Endothelial cell of umbilical vein (primary cell): ENCODE measurements around the gene SENP7. TPM values are rescaled to one million over a fixed set of nuclear protein-coding genes. Genes with fewer than 3 reads are reported as not detected.
"Not testable (repeated sequence)": the region's sequence is repeated elsewhere in the genome, so short reads cannot be mapped to it uniquely, and the experiment has no call there.

Experiments used
- BruUV-seq: library from RNA; stranded (reverse); fragments of 400-500 nt; replicated peaks from 2 replicates; lab custom pipeline; 2021; lab: Mats Ljungman, UMichigan
- CTCF ChIA-PET: fragments of 300-600, 350-600 bp; sonication (Branson Sonifier 250); formaldehyde crosslinking; loops from one replicate; lab custom pipeline; 2021; ENCODE audit warnings: antibody characterized with exemption, inconsistent platforms; lab: Charles Lee
- POLR2A ChIA-PET: fragments of 300-600, 350-600 bp; sonication (Branson Sonifier 250); formaldehyde crosslinking; loops from one replicate; lab custom pipeline; 2021; ENCODE audit warnings: antibody characterized with exemption, inconsistent platforms; lab: Charles Lee
- DNase-seq: peaks from one replicate; pipeline ENCODE4 v3.0.0-alpha.2; 2011; ENCODE audit warnings: low read depth, low spot score
- FAIRE-seq: peaks from 2 replicates; lab custom pipeline; 2011; peaks lifted over from hg19 to GRCh38; lab: Jason Lieb, UNC
- H2AFZ ChIP-seq: 2 replicates; pipeline ENCODE4 v1.6.0; 2012; ENCODE audit warnings: low read depth, low read length, control low read depth, inconsistent platforms
- H3K27ac ChIP-seq: 2 replicates; pipeline ENCODE4 v1.5.1; 2011; ENCODE audit warnings: low read depth, mild to moderate bottlenecking, control low read depth, low read length, moderate library complexity; ENCODE audit not compliant: insufficient read depth
- H3K27me3 ChIP-seq, 2 experiments: 2 replicates each; pipeline versions ENCODE4 v1.6.0 to v1.6.1; 2011; ENCODE audit warnings: low read length in 2 of 2, mixed read lengths in 1 of 2; ENCODE audit not compliant: control insufficient read depth in 2 of 2, insufficient read depth in 2 of 2
- H3K36me3 ChIP-seq, 2 experiments: 2 replicates in 1 of 2; 3 replicates in 1 of 2; pipeline ENCODE4 v1.5.1; 2011; ENCODE audit warnings: low read length in 2 of 2, mild to moderate bottlenecking in 1 of 2, moderate library complexity in 1 of 2; ENCODE audit not compliant: control insufficient read depth in 2 of 2, insufficient read depth in 2 of 2; ENCODE audit errors: extremely low read depth in 1 of 2
- H3K4me1 ChIP-seq: 3 replicates; pipeline ENCODE4 v1.5.1; 2011; ENCODE audit warnings: mild to moderate bottlenecking, low read length; ENCODE audit not compliant: control insufficient read depth, insufficient read depth; ENCODE audit errors: extremely low read depth
- H3K4me2 ChIP-seq: 2 replicates; pipeline ENCODE4 v1.6.1; 2011; ENCODE audit warnings: low read length, control low read depth, mixed read lengths; ENCODE audit not compliant: insufficient read depth
- H3K4me3 ChIP-seq, 3 experiments: fragments of 200-600 bp in 1 of 3; sonication (generic), shearing (Covaris generic) in 1 of 3; replicated peaks in 1 of 3; 2 replicates each; pipeline ENCODE4 v1.5.1; 2011 to 2016; ENCODE audit warnings: control low read depth in 3 of 3, low read length in 3 of 3, mild to moderate bottlenecking in 2 of 3, inconsistent platforms in 1 of 3, low read depth in 1 of 3, moderate library complexity in 1 of 3; ENCODE audit not compliant: insufficient read depth in 1 of 3
- H3K79me2 ChIP-seq: 2 replicates; pipeline ENCODE4 v1.6.0; 2012; ENCODE audit warnings: low read length, inconsistent platforms; ENCODE audit not compliant: control insufficient read depth, insufficient read depth
- H3K9ac ChIP-seq: replicated peaks from 2 replicates; pipeline ENCODE3; 2011; ENCODE audit warnings: low read length, control low read depth; ENCODE audit not compliant: insufficient read depth; ENCODE audit errors: extremely low read depth
- H3K9me1 ChIP-seq: replicated peaks from 3 replicates; pipeline ENCODE4 v1.6.0; 2011; ENCODE audit warnings: mild to moderate bottlenecking, low read length; ENCODE audit not compliant: control insufficient read depth, insufficient read depth; ENCODE audit errors: extremely low read depth
- H3K9me3 ChIP-seq: replicated peaks from 2 replicates; pipeline ENCODE4 v1.5.1; 2012; ENCODE audit warnings: low read length, inconsistent platforms; ENCODE audit not compliant: control insufficient read depth, insufficient read depth
- H4K20me1 ChIP-seq: replicated peaks from 2 replicates; pipeline ENCODE3; 2011; ENCODE audit warnings: mild to moderate bottlenecking, low read length; ENCODE audit not compliant: control insufficient read depth, insufficient read depth; ENCODE audit errors: extremely low read depth
- dilution Hi-C: fragments of 300-500 bp; cut with MboI; formaldehyde crosslinking; loops from one replicate; pipeline ENCODE4 v1.15.0; 2019; ENCODE audit warnings: low sequenced_read_pairs; ENCODE audit not compliant: extremely low pct_ligation_motif_present
- intact Hi-C: fragments of 100-400 bp; cut with micrococcal nuclease; formaldehyde crosslinking; loops from one replicate; pipeline ENCODE4 v1.10.0; 2022
- polyA plus RNA-seq, 4 experiments: library from polyadenylated mRNA; depleted of rRNA in 3 of 4; stranded (reverse) in 3 of 4; unstranded in 1 of 4; fragments of >200 nt; gene quantifications; 2 replicates each; pipeline versions ENCODE4 v1.2.1 to v1.2.3, GENCODE V29; 2011 to 2012; ENCODE audit warnings: missing spikeins in 1 of 4
- total RNA-seq: library from RNA; stranded (reverse); gene quantifications from 2 replicates; pipeline ENCODE4 v1.2.3, GENCODE V29; 2021

Gene SENP7
- total and polyA plus RNA-seq, 2 donors (not counting 3 experiments of a cell fraction or from before 2014, with no cell fraction given), result 5.1 to 18.7 TPM

- H3K4me2 ChIP-seq, H3K79me2 ChIP-seq, H3K9me3 ChIP-seq, dilution Hi-C loops, BruUV-seq, H3K9ac ChIP-seq, H3K4me1 ChIP-seq, H3K36me3 ChIP-seq, H3K27ac ChIP-seq, CTCF ChIA-PET, H4K20me1 ChIP-seq, H3K9me1 ChIP-seq, intact Hi-C loops, DNase-seq, FAIRE-seq, H3K4me3 ChIP-seq, H2AFZ ChIP-seq, H3K27me3 ChIP-seq, POLR2A ChIA-PET: not testable (repeated sequence)
These were observed 38.0 kb downstream of the SENP7 start for GRCh38 chr3:101474841-101475552.

- H3K9me1 ChIP-seq, H2AFZ ChIP-seq, H3K4me3 ChIP-seq, H3K36me3 ChIP-seq, H3K4me1 ChIP-seq, H3K79me2 ChIP-seq, BruUV-seq, DNase-seq, H3K4me2 ChIP-seq, CTCF ChIA-PET, dilution Hi-C loops, H3K27ac ChIP-seq, intact Hi-C loops, H3K9ac ChIP-seq, H4K20me1 ChIP-seq, FAIRE-seq, H3K27me3 ChIP-seq, H3K9me3 ChIP-seq, POLR2A ChIA-PET: not testable (repeated sequence)
These were observed 44.3 kb downstream of the SENP7 start for GRCh38 chr3:101468676-101469075.

- H3K27ac ChIP-seq, H3K27me3 ChIP-seq, H3K4me2 ChIP-seq, BruUV-seq, CTCF ChIA-PET, FAIRE-seq, H3K79me2 ChIP-seq, H3K9ac ChIP-seq, H4K20me1 ChIP-seq, DNase-seq, H3K9me1 ChIP-seq, dilution Hi-C loops, H3K36me3 ChIP-seq, intact Hi-C loops, H3K4me1 ChIP-seq, H2AFZ ChIP-seq, H3K9me3 ChIP-seq, H3K4me3 ChIP-seq, POLR2A ChIA-PET: not testable (repeated sequence)
These were observed 45.7 kb downstream of the SENP7 start for GRCh38 chr3:101467310-101467663.
